Measurements from ENCODE around the gene FOXL2NB.

GRCh38 chr3:138984816-138985215 is 37.8 kb downstream of the FOXL2NB start:
- TF ChIP-seq CTCF (IDR thresholded peaks at IDR 0.05) (no peak), POLR2A (IDR thresholded peaks at IDR 0.05) (no peak)

All from adrenal gland (tissue), 5 donors.